Measurements from ENCODE around the gene SAMD7.
A peak's percentile ranks its signal among the peaks of the same experiment; 100 is the strongest.

SAMD7 gene

DNA sequence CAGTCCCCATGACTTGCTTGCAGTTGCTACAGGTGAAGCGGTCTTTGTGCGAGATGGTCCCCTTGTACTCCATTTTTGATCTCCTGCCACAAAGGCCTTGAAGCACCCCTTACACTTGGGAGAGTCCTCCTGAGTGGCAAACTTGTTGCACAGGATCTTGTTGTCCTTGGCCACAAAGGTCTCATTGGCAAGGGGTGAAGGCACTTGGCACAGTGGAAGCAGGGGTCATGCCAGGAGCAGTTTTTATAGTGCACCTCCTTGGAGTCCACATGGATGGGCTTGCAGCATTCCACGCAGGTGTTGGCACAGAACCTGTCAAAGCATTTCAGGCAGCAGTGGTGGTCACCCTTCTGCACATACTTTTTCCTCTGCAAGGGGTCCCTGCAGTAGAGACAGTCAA is 35.0 kb downstream of the SAMD7 start:
- Histone ChIP-seq H3K27ac (ENCODE audit: low read depth, low read length) (no peak overlapping the region), H3K9me3 (ENCODE audit: insufficient read depth, low read depth, low read length) (no peaks in the 10 kb centered on the region), H3K4me3 (ENCODE audit: low read length) (no peak overlapping the region), H3K9ac (ENCODE audit: low read depth, low read length) (no peak overlapping the region), H3K27me3 (ENCODE audit: insufficient read depth, low read length) (no peaks in the 10 kb centered on the region), H3K4me1 (ENCODE audit: insufficient read depth, low read length) (no peaks in the 10 kb centered on the region), H3K36me3 (ENCODE audit: insufficient read depth, low read length) (no peaks in the 10 kb centered on the region)
- WGBS = 97% methylated on average over 3 of the region's 3 CpGs

DNA sequence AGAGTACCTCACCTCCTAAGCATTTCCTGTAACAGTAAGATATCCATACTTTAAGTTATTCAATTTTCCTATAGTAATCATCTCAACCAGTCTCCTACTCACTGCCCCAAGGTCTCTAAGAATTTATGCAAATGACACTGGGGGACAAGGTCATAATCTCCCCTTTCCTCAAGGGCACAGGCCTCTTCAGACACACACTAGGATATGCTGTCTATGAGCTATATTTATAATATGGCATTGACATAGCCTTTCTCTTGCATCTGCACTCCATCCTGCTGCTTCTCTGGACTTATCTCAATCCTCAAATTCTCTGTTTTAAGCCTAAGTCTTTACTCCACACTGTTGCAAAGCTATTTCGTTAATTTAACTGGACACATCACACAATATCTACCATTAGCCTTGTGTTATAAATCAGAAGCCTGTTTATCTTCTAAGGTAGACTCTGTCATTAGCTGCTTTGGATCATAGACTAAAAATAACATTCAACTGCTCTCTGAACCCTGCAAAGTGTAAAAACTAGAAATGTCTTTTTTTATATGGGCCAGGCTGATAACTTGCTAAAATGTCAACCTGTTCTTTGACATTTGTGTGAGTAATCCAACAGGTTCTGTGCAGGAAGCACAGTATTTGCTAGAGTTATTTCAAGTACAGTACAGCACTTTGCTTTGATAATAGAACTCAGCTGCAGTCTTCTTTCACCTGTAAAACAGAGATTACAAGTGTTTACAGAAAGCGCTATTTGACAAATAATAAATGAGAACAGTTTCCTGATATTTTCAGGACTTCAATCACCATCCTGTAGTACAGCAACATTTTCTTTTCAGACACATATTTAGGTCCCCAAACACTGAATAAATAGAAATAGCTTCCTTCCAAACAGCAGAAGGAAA is 37.4 kb downstream of the SAMD7 start:
- no peak overlapping the region for H3K4me3 ChIP-seq (ENCODE audit: low read length)
- no peak overlapping the region for H3K9ac ChIP-seq (ENCODE audit: low read depth, low read length)
- 91% methylated on average over 2 of the region's 2 CpGs for WGBS
- H3K27ac ChIP-seq (ENCODE audit: low read depth, low read length) = no peak overlapping the region
- H3K27me3 ChIP-seq (ENCODE audit: insufficient read depth, low read length) = no peaks in the 10 kb centered on the region
- no peaks in the 10 kb centered on the region for H3K9me3 ChIP-seq (ENCODE audit: insufficient read depth, low read depth, low read length)
- no peaks in the 10 kb centered on the region for H3K36me3 ChIP-seq (ENCODE audit: insufficient read depth, low read length)
- no peaks in the 10 kb centered on the region for H3K4me1 ChIP-seq (ENCODE audit: insufficient read depth, low read length)

DNA sequence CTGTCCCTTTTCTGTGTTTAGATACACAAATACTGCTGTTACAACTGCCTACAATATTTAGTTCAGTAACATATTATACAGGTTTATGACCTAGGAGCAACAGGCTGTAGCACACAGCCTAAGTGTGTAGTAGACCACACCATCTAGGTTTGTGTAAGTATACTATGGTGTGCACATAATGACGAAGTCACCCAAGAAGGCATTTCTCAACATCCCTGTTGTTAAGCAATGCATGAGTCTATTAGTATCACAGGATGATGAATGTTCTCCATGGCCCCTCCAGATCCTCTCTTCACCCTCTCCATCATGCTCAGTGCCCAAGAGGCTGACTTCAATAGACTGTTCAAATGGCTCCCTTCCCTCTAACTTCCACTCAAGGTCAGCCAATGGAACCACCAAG is 40.7 kb downstream of the SAMD7 start:
- Histone ChIP-seq H3K27me3 (ENCODE audit: insufficient read depth, low read length) (no peaks in the 10 kb centered on the region), H3K27ac (ENCODE audit: low read depth, low read length) (no peak overlapping the region), H3K4me1 (ENCODE audit: insufficient read depth, low read length) (no peaks in the 10 kb centered on the region), H3K36me3 (ENCODE audit: insufficient read depth, low read length) (no peaks in the 10 kb centered on the region), H3K9me3 (ENCODE audit: insufficient read depth, low read depth, low read length) (no peaks in the 10 kb centered on the region), H3K4me3 (ENCODE audit: low read length) (no peak overlapping the region), H3K9ac (ENCODE audit: low read depth, low read length) (no peak overlapping the region)
- 33% methylated on average over 1 of the region's 1 CpG for WGBS

DNA sequence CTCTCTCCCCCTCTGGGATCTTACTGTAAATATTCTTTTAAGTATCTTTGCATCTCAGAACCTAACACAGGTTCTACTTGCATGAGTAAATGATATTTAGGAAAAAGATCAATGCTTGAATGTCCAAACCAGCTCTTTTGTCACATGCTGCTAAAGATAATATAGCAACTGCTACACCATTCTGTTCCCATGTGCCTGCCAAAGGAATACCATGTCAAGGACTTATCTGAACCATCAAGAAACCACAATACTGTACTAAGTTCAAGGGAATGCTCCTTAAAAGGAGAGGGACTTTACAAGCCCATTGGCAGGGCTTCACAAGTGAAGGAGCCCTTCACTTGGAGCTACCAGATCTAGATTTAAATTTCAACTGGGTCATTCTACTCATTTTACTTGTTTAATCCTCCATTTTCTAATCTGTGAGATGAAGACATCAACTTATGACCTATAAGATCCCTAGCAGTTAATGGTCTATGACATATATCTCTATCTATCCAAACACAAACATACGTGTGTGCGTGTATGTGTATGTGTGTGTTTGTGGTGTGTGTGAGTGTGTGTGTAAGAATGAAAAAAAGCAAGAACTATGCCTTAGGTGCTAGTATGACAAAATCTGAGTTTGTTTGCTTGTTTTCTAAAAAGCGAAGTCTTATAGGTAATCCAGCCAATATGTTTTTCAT is 42.2 kb downstream of the SAMD7 start:
- H3K4me3 ChIP-seq (ENCODE audit: low read length) = no peak overlapping the region
- no peaks in the 10 kb centered on the region for H3K36me3 ChIP-seq (ENCODE audit: insufficient read depth, low read length)
- no peaks in the 10 kb centered on the region for H3K9me3 ChIP-seq (ENCODE audit: insufficient read depth, low read depth, low read length)
- H3K9ac ChIP-seq (ENCODE audit: low read depth, low read length) = no peak overlapping the region
- 95% methylated on average over 3 of the region's 3 CpGs for WGBS
- H3K4me1 ChIP-seq (ENCODE audit: insufficient read depth, low read length) = no peaks in the 10 kb centered on the region
- no peak overlapping the region for H3K27ac ChIP-seq (ENCODE audit: low read depth, low read length)
- no peaks in the 10 kb centered on the region for H3K27me3 ChIP-seq (ENCODE audit: insufficient read depth, low read length)

DNA sequence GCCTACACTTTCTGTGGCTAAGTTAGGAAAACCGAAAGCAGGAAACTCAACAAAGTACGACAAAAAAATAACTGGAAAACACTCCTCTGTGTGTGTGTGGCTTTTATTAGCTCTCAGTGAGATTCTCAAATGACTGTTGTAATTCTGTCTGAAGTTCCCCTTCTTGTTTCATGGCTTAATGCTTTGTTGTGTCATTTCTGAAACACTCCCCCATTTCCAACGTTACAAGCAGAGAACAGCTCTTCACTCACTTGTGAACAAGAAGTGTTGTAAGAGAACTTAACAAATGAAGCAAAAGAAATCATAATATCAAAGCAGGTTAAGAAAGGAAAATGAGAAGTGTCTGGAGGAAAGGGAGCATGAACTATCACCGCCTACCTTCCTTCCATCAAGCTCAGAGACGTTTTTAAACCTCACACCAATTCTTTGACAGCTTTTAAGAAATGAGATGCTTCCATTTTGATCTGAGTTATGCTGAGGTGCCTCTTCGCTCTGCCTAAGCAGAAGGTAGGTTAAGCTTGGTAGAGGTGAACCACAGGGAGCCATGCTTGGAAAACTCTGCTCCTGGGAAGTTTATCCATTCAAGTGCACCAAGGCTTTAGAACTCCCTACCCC is 42.9 kb downstream of the SAMD7 start:
- Histone ChIP-seq H3K27ac (ENCODE audit: low read depth, low read length) (no peak overlapping the region), H3K9ac (ENCODE audit: low read depth, low read length) (no peak overlapping the region), H3K4me3 (ENCODE audit: low read length) (no peak overlapping the region), H3K9me3 (ENCODE audit: insufficient read depth, low read depth, low read length) (no peaks in the 10 kb centered on the region), H3K36me3 (ENCODE audit: insufficient read depth, low read length) (no peaks in the 10 kb centered on the region), H3K27me3 (ENCODE audit: insufficient read depth, low read length) (no peaks in the 10 kb centered on the region), H3K4me1 (ENCODE audit: insufficient read depth, low read length) (no peaks in the 10 kb centered on the region)
- 99% methylated on average over 3 of the region's 6 CpGs for WGBS

DNA sequence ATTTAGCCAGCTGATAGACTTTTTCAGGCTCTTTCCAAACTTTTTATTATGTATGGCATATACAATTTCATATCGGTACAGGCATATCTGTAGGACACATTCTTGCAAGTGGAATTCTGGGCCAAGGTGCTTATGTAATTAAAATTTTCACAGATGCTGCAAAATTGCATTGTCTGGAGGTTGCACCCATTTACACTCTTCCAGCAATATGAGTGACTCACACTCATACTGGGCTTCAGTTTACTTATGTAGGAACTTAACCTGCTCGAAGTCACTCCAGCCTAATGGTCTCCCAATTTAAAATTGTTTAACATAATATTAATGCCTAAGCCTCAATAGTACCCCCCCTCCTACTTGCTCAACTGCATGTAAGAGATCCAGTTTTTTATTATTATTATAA is 44.0 kb downstream of the SAMD7 start:
- no peaks in the 10 kb centered on the region for H3K36me3 ChIP-seq (ENCODE audit: insufficient read depth, low read length)
- H3K9me3 ChIP-seq (ENCODE audit: insufficient read depth, low read depth, low read length) = no peaks in the 10 kb centered on the region
- no peak overlapping the region for H3K4me3 ChIP-seq (ENCODE audit: low read length)
- no peaks in the 10 kb centered on the region for H3K4me1 ChIP-seq (ENCODE audit: insufficient read depth, low read length)
- no peak overlapping the region for H3K27ac ChIP-seq (ENCODE audit: low read depth, low read length)
- 100% methylated on average over 2 of the region's 2 CpGs for WGBS
- no peak overlapping the region for H3K9ac ChIP-seq (ENCODE audit: low read depth, low read length)
- no peaks in the 10 kb centered on the region for H3K27me3 ChIP-seq (ENCODE audit: insufficient read depth, low read length)

DNA sequence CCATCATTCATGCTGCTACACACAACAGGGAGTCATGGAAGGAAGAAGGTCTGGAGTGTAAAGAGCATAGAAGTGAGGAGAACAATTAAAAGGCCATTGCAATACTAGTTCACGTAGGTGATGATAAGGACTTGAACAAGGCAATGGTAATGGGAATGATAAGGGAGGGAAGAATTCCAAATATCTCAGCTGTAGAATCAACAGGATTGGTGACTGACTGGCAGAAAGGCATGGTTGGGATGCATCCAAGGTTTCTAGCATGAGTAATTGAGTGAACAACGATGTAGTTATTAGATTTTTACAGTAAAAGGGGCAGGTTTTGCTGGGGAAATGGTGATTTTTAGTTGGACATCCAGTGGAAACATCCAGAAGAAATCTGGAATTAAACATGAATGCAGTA is 52.8 kb downstream of the SAMD7 start:
- Histone ChIP-seq H3K9me3 (ENCODE audit: insufficient read depth, low read depth, low read length) (no peaks in the 10 kb centered on the region), H3K4me3 (ENCODE audit: low read length) (no peak overlapping the region), H3K27ac (ENCODE audit: low read depth, low read length) (no peak overlapping the region), H3K4me1 (ENCODE audit: insufficient read depth, low read length) (peaks cover 20% of the 10 kb centered on the region), H3K36me3 (ENCODE audit: insufficient read depth, low read length) (peaks cover 2% of the 10 kb centered on the region; the same call in 1 of the 2 replicates), H3K9ac (ENCODE audit: low read depth, low read length) (no peak overlapping the region), H3K27me3 (ENCODE audit: insufficient read depth, low read length) (no peaks in the 10 kb centered on the region)
- 67% methylated on average over 2 of the region's 2 CpGs for WGBS

DNA sequence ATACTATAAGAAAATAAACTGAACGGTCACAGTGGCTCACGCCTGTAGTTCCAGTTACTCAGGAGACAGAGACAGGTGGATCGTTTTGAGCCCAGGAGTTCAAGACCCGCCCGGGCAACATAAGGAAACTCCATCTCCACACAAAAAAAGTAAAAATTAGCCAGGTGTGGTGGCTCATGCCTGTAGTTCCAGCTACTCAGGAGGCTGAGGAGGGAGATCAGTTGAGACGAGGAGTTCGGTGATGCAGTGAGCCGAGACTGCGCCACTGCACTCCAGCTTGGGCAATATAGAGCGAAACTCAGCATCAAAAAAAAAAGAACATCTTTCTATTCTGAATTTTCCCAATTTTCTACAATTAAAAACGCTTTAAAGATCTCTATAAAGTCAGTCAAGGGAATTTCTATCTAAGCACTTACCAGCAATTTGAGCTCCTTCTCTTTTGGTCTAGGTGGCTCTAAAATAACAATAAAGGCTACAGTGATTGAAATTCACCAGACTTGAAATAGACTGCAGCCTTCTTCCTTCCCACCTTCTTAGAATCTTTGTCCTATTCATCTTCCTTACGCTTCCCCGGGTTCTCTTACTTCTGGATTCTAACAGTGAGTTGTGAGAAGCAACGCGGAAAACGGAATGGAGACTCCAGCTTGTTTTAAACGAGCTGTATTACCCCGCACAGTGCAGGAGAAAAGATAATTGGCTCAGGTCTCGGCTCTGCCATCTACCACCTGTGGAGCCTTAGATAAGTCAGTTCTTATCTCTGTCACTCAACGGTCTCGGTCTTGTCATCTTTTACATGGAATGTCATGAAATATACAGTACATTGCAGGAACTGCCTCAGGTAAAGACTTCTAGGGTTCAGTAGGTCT is 54.4 kb downstream of the SAMD7 start:
- 54% methylated on average over 21 of the region's 21 CpGs for WGBS
- H3K27ac ChIP-seq (ENCODE audit: low read depth, low read length) = peak overlapping the region; percentile 57
- H3K27me3 ChIP-seq (ENCODE audit: insufficient read depth, low read length) = no peaks in the 10 kb centered on the region
- H3K9ac ChIP-seq (ENCODE audit: low read depth, low read length) = peak overlapping the region; percentile 89
- no peaks in the 10 kb centered on the region for H3K9me3 ChIP-seq (ENCODE audit: insufficient read depth, low read depth, low read length)
- H3K36me3 ChIP-seq (ENCODE audit: insufficient read depth, low read length) = peaks cover 17% of the 10 kb centered on the region
- peaks cover 23% of the 10 kb centered on the region for H3K4me1 ChIP-seq (ENCODE audit: insufficient read depth, low read length)
- peak overlapping the region; percentile 96 for H3K4me3 ChIP-seq (ENCODE audit: low read length)

DNA sequence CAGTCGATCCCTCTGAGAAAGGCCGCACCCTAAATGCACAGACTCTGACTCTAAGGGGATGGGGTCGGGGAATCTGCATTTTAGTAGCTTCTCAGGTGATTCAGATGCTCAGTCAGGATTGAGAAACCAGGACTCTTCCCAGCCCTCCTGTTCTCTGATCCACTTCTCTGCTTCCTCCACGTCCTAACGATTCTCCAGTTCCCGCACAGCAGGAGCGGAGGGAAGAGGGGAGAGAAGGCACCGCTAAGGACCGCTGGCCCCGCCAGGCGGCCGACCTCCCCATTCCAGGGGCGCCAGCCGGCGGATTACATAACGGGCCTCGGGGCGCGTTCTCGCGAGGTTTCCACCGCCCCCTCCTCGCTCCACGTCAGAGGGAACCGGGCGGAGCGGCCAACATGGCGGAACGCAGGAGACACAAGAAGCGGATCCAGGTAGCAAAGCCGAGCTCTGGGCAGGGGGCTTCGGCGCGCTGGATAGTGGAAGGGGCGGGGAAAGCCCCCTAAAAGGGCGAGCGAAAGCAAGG is 55.1 kb downstream of the SAMD7 start, which contains the start of gene SEC62:
TSS of gene SEC62 (plus strand) at position 380 of the 523 bp plus-strand sequence. CDS start at position 396, 16 bp downstream.
- no peaks in the 10 kb centered on the region for H3K9me3 ChIP-seq (ENCODE audit: insufficient read depth, low read depth, low read length)
- peak within 1 kb of the TSS; percentile 81 for H3K27ac ChIP-seq (ENCODE audit: low read depth, low read length)
- under 1% methylated on average over 37 of the region's 37 CpGs for WGBS
- no peaks in the 10 kb centered on the region for H3K27me3 ChIP-seq (ENCODE audit: insufficient read depth, low read length)
- H3K36me3 ChIP-seq (ENCODE audit: insufficient read depth, low read length) = peaks cover 24% of the 10 kb centered on the region
- H3K4me1 ChIP-seq (ENCODE audit: insufficient read depth, low read length) = peaks cover 23% of the 10 kb centered on the region
- peak within 1 kb of the TSS; percentile 96 for H3K4me3 ChIP-seq (ENCODE audit: low read length)
- H3K9ac ChIP-seq (ENCODE audit: low read depth, low read length) = peak within 1 kb of the TSS; percentile 89
